SU-DHL-6 (cell line): Measurements from ENCODE around the gene TSACC.

Source experiments
- H2AFZ ChIP-seq: fragments of 200-600 bp; sonication (generic); 2 replicates; pipeline ENCODE4 v1.6.1; 2014; ENCODE audit warnings: low read depth, mild to moderate bottlenecking, moderate library complexity, mixed read lengths, antibody characterized with exemption, low read length; ENCODE audit not compliant: severe bottlenecking
- H3F3A ChIP-seq: fragments of 200-600 bp; shearing (Covaris generic); 2 replicates; pipeline ENCODE4 v1.6.0; 2016; ENCODE audit warnings: antibody characterized with exemption, mild to moderate bottlenecking; ENCODE audit not compliant: insufficient read depth
- H3K27ac ChIP-seq: fragments of 200-600 bp; sonication (generic); 2 replicates; pipeline ENCODE4 v1.5.1; 2016; ENCODE audit warnings: low read depth, mild to moderate bottlenecking, low read length, moderate library complexity, mixed read lengths
- H3K27me3 ChIP-seq: fragments of 200-600 bp; sonication (generic), shearing (Covaris generic); 2 replicates; pipeline ENCODE4 v1.6.0; 2014; ENCODE audit warnings: mild to moderate bottlenecking, low read length
- H3K36me3 ChIP-seq: fragments of 200-600 bp; sonication (generic); 2 replicates; pipeline ENCODE4 v1.6.1; 2014; ENCODE audit warnings: mild to moderate bottlenecking, low read length, mixed read lengths
- H3K4me2 ChIP-seq: fragments of 300-600, 200-600 bp; shearing (Covaris generic), sonication (generic); 2 replicates; pipeline ENCODE4 v1.6.0; 2014; ENCODE audit warnings: low read length, low read depth, mild to moderate bottlenecking; ENCODE audit not compliant: poor library complexity, severe bottlenecking
- H3K4me3 ChIP-seq: fragments of 200-600 bp; sonication (generic); 2 replicates; pipeline ENCODE4 v1.5.1; 2014; ENCODE audit warnings: antibody characterized with exemption, low read length, mild to moderate bottlenecking, mixed read lengths; ENCODE audit not compliant: insufficient read depth, poor library complexity, severe bottlenecking
- H3K79me2 ChIP-seq: fragments of 200-600 bp; sonication (generic); 2 replicates; pipeline ENCODE4 v1.6.1; 2014; ENCODE audit warnings: mild to moderate bottlenecking, low read length, moderate library complexity; ENCODE audit not compliant: insufficient read depth
- H3K9ac ChIP-seq: fragments of 200-600 bp; sonication (generic); 2 replicates; pipeline ENCODE4 v1.7.0; 2014; ENCODE audit warnings: mild to moderate bottlenecking, low read length
- H3K9me2 ChIP-seq: fragments of 200-600 bp; sonication (generic); replicated peaks from 2 replicates; pipeline ENCODE4 v1.6.1; 2014; ENCODE audit warnings: low read length; ENCODE audit not compliant: insufficient read depth
- H3K9me3 ChIP-seq: fragments of 200-600 bp; sonication (generic); 2 replicates; pipeline ENCODE4 v1.6.1; 2014; ENCODE audit warnings: low read length, mixed read lengths; ENCODE audit not compliant: insufficient read depth
- H4K20me1 ChIP-seq: fragments of 200-600 bp; sonication (generic); 2 replicates; pipeline ENCODE4 v1.6.1; 2014; ENCODE audit warnings: low read depth, mild to moderate bottlenecking, antibody characterized with exemption, low read length, moderate library complexity, mixed read lengths
- EZH2phosphoT487 ChIP-seq: fragments of 200-600 bp; sonication (generic), shearing (Covaris generic); conservative IDR thresholded peaks from 2 replicates; pipeline ENCODE4 v1.6.1; 2018; ENCODE audit warnings: mild to moderate bottlenecking, antibody characterized with exemption, low read length, moderate library complexity, mixed read lengths
- TF ChIP-seq, protein P1 (sequence below): fragments of 200-600 bp; sonication (generic); IDR thresholded peaks from one replicate; pipeline ENCODE4 v1.5.1; 2017; ENCODE audit warnings: antibody characterized with exemption, mild to moderate bottlenecking, low read length, moderate library complexity; ENCODE audit not compliant: insufficient read depth, poor library complexity, severe bottlenecking

The TSACC gene

GRCh38 chr1:156308078-156308477, 30.2 kb upstream of the TSACC start:
- no peaks in the 10 kb centered on the region for H3K9me2 ChIP-seq
- no peaks in the 10 kb centered on the region for H3K9me3 ChIP-seq
- no peak overlapping the region for H3K27ac ChIP-seq
- peaks cover 15% of the 10 kb centered on the region; the same call in 1 of the 2 replicates for H3F3A ChIP-seq
- H2AFZ ChIP-seq: no peak overlapping the region
- no peak overlapping the region for H3K9ac ChIP-seq
- H3K27me3 ChIP-seq: no peaks in the 10 kb centered on the region
- TF ChIP-seq EZH2phosphoT487: no peak
- TF ChIP-seq, protein P1, sequence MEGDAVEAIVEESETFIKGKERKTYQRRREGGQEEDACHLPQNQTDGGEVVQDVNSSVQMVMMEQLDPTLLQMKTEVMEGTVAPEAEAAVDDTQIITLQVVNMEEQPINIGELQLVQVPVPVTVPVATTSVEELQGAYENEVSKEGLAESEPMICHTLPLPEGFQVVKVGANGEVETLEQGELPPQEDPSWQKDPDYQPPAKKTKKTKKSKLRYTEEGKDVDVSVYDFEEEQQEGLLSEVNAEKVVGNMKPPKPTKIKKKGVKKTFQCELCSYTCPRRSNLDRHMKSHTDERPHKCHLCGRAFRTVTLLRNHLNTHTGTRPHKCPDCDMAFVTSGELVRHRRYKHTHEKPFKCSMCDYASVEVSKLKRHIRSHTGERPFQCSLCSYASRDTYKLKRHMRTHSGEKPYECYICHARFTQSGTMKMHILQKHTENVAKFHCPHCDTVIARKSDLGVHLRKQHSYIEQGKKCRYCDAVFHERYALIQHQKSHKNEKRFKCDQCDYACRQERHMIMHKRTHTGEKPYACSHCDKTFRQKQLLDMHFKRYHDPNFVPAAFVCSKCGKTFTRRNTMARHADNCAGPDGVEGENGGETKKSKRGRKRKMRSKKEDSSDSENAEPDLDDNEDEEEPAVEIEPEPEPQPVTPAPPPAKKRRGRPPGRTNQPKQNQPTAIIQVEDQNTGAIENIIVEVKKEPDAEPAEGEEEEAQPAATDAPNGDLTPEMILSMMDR: no peak
- no peak overlapping the region for H3K4me2 ChIP-seq
- H3K4me3 ChIP-seq: no peak overlapping the region
- H4K20me1 ChIP-seq: no peaks in the 10 kb centered on the region
- H3K79me2 ChIP-seq: no peaks in the 10 kb centered on the region
- peaks cover 38% of the 10 kb centered on the region; the same call in 1 of the 2 replicates for H3K36me3 ChIP-seq

DNA sequence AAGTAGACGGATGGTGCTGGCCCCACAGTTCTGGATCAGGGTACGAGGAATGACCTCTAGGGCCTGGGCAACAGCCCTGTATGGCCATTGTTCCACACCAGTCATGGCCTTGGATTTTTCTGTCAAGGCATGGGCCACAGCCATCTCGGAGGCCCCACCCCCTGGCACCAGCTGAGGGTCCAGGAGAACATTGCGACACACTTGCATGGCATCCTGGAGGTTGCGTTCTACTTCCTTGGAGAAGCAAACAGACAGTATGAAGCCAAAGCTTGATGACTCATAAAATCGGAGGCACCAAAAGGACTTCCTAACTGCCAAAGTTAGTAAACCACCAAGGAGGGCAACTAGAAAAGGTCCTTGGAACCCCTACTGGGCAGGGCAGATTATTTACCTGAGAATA, 27.4 kb upstream of the TSACC start:
- H3K79me2 ChIP-seq: no peaks in the 10 kb centered on the region
- H3K4me3 ChIP-seq: no peak overlapping the region
- H3K27me3 ChIP-seq: no peaks in the 10 kb centered on the region
- TF ChIP-seq EZH2phosphoT487: no peak
- TF ChIP-seq, protein P1: no peak
- H3F3A ChIP-seq: peaks cover 8% of the 10 kb centered on the region; the same call in 1 of the 2 replicates
- H3K36me3 ChIP-seq: peaks cover 42% of the 10 kb centered on the region; the same call in 1 of the 2 replicates
- H3K4me2 ChIP-seq: no peak overlapping the region
- H3K9me2 ChIP-seq: no peaks in the 10 kb centered on the region
- no peaks in the 10 kb centered on the region for H4K20me1 ChIP-seq
- H3K27ac ChIP-seq: no peak overlapping the region
- no peak overlapping the region for H3K9ac ChIP-seq
- no peak overlapping the region for H2AFZ ChIP-seq
- no peaks in the 10 kb centered on the region for H3K9me3 ChIP-seq

DNA sequence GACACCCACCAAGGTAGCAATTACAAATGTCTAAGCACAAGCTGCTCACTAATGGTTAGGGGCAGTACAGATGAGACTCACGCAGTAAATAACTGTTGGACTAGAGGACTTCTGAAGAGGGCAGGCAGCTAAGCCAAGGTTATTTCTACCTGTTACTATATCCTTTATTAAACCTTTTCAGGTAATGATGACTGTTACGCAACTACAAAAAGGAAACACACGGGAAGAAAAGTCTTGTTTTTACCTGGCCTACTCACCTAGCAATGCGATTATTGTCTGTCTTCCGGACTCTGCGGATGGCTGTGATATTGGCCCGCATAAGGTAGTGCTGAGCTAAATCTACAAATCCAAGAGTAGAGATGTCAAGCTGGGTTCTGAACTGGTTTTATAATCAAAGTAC, 21.4 kb upstream of the TSACC start:
- no peaks in the 10 kb centered on the region for H3K79me2 ChIP-seq
- H3K27me3 ChIP-seq: no peaks in the 10 kb centered on the region
- H3K36me3 ChIP-seq: peaks cover 42% of the 10 kb centered on the region
- H3K9me3 ChIP-seq: no peaks in the 10 kb centered on the region
- H4K20me1 ChIP-seq: no peaks in the 10 kb centered on the region
- H3F3A ChIP-seq: no peaks in the 10 kb centered on the region; the same call in 1 of the 2 replicates
- H2AFZ ChIP-seq: no peak overlapping the region
- TF ChIP-seq EZH2phosphoT487: no peak
- TF ChIP-seq, protein P1: no peak
- no peak overlapping the region for H3K4me2 ChIP-seq
- no peak overlapping the region for H3K9ac ChIP-seq
- no peak overlapping the region for H3K4me3 ChIP-seq
- no peak overlapping the region for H3K27ac ChIP-seq
- H3K9me2 ChIP-seq: no peaks in the 10 kb centered on the region

- Histone ChIP-seq H3K4me2 (no peak overlapping the region), H3K9me2 (no peaks in the 10 kb centered on the region), H3K9me3 (no peaks in the 10 kb centered on the region), H3K27ac (no peak overlapping the region), H3K27me3 (no peaks in the 10 kb centered on the region), H3K79me2 (0 out of 2 replicates have a peak, but pooled peaks cover 3% of the 10 kb centered on the region), H3K36me3 (peaks cover 39% of the 10 kb centered on the region), H3F3A (peaks cover 4% of the 10 kb centered on the region; the same call in 1 of the 2 replicates), H3K9ac (no peak overlapping the region), H2AFZ (no peak overlapping the region), H4K20me1 (no peaks in the 10 kb centered on the region), H3K4me3 (no peak overlapping the region)
- TF ChIP-seq, protein P1: peak; percentile 46
- no peak for TF ChIP-seq EZH2phosphoT487
Observed at GRCh38 chr1:156319664-156320063, 18.7 kb upstream of the TSACC start.
